Brain pericyte (primary cell): ENCODE measurements around the gene PRIMPOL.

Source experiments
- DNase-seq: peaks from one replicate; pipeline ENCODE4 v3.0.0-alpha.2; 2012; ENCODE audit warnings: low read depth, low spot score

PRIMPOL gene

DNA sequence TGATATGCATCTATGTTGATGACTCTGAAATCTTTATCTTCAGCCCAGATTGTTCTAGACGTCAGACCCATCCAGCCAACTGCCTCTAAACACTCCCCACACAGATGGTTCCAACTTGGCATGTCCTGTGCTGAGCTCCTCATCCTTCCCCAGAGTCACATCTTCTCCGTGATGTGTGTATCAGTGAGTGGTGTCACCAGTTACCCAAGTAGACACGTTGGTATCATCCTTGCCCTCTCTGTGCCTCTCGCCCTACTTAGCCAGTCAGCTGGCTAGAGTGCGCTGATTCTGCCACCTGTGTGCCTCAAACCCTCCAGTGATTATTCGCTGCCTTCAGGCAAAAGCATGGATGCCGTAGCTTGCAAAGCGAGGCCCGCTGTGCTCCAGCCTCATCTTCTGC lies 18.6 kb downstream of the PRIMPOL start:
- no peak for DNase-seq

DNA sequence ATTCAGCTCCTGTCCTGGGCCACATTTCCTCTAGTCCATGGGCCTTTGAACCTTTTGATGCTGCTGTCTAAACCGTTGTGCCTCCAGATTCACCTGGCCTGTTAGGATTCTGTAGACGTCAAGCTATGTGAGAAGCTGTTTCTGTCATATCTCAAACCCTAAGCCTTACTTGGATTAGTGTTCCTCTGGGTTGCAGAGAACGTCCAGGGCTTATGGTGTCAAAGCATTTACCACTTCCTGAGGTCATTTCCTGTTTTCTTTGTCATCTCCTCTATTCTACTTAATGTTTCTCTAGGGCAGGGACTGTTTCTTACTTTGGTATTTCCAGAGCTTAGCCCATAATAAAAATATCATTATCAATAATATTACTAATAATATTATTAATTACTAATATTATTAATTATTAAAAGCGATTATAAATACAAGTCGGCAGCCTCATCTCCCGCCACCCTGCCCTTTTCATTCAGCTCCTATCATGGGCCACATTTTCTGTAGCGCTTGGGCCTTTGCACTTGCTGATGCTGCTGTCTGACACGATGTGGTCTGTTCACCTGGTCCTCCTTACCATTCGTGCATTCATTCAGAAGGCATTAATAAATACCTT lies 19.1 kb downstream of the PRIMPOL start:
- no peak for DNase-seq

DNA sequence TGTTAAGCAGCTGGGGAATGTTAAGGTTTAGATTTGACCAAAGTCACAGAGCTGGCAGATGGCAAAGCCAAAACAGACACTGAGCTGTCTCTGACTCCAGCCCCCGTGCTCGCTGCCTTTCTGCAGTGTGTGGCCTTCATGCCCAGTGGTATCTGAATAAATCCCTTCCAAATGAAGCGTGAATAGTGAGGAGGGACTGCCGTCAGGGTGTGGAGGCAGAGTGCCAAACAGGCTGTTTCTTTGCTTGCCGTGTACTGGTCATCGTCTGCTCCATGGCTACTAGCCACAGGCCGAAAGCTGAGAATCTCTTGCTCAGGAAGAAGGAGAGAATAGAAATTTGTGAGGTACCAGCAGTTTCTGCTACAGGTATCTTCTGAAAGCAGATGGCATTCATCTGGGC lies 19.7 kb downstream of the PRIMPOL start:
- no peak for DNase-seq

DNA sequence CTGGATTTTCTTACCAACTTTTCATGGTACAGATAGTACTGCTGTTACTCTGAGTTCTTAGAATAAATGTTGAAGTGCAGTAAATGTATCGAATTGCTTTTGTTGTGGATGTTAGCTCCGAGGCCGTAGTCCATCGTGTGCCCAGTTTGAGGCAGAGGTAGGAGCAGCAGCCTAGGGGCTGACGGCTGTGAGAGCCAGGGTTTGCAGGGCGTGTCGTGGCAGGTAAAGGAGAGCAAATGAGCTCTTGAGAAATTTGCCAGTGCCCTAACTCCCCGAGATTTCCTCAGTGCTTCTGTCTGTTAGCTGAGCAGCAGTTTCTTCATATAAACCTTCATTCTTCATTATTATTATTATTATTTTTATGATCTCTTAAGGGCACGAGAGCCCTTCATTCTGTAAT lies 21.6 kb downstream of the PRIMPOL start:
- DNase-seq: no peak

DNA sequence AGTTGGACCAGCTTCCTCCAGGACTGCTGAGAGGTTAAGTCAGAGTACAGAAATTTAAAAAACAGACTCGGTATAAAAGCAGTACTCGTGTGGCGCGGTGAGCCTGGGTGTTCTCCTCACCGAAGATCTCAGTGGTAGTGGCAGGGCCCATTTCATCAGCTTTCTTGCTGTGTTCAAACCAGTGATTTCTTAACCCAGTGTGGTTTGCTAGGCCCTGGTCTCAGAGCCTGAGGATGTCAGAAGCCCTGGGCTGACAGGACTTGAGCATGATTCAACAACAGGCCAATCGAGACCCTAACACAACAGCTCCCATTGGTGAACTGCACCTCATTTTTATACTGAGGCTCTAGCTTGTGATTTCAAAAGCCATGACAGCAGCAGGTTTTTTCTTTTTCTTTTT lies 23.2 kb downstream of the PRIMPOL start:
- DNase-seq: no peak

DNA sequence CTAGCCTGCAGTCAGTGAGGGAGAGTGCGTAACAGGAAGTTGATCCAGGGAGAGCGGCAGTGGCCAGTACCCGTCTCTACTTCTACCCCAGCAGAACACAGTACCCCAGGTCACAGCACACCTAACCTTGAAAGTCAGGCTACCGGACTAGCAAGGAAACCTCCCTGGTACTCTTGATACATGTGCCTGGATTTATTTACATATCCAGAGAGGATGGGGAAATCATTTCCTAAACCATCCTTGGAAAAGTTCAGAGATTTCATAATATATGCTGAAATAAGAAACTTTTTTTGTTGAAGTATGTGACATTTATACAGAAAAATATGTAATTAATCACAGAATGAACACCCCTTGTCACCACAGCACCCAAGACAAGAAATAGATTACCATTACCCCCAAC lies 24.5 kb downstream of the PRIMPOL start:
- no peak for DNase-seq

DNA sequence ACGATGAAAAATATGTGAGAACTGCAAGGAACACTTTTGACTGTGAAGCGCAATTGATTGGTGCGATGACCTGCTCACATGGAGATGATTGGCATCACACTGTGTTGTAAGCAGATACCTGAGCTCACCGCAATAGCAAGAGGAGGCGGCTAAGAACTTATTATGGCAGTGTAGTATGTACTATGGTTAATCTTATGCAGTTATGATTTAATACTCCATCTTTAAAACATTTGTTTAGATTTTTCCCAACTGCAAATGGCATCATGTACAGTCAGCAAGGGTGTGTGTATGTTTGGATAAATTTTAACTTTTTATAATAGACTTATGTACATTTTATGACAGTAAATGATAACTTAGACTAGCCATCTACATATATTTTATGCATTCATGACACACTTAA lies 25.5 kb downstream of the PRIMPOL start:
- DNase-seq: no peak

DNA sequence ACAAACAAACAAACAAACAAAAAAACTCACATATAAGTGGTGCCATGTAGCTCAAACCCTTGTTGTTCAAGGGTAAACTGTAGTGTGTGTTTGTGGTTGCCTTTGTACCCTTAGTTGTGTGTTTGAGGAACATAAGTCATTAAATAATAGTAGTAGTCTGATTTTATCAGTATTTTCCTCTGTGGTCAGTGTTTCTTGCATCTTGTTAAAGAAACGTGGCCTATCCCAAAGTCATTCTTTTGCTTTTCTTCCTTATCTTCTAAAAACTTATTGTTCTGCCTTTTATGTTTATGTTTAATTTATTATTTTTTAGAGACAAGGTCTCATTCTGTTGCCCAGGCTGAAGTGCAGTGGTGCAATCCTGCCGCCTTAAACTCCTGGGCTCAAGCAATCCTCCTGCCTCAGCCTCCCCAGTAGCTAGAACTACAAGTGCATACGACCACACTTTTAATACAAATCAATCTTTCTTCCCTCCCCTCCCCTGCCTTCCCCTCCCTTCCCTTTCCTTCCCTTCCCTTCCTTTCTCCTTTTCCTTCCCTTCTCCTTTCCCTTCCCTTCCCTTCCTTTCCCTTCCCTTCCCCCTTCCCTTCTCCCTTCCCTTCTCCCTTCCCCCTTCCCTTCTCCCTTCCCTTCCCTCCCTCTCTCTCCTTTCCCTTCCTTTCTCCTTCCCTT lies 26.4 kb downstream of the PRIMPOL start:
- no peak for DNase-seq

DNA sequence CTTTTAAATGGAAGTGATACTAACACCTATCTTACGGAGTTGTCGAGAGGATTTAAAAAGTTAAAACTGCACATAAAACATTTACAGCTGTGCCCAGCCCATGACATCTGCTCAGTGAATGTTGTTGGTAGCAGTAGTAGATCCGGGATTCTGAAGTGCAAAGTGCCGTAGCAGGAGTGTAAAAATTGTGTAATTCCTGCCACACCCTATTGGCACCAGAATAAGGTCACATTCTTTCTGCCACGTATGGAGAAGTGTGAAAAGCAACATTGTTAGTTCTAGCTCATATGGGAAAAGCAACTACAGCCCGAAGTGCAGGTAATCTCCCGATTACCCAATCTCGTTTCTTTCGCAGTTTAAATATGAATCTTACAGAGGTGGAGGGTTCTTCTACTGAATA lies 31.2 kb downstream of the PRIMPOL start:
- no peak for DNase-seq

DNA sequence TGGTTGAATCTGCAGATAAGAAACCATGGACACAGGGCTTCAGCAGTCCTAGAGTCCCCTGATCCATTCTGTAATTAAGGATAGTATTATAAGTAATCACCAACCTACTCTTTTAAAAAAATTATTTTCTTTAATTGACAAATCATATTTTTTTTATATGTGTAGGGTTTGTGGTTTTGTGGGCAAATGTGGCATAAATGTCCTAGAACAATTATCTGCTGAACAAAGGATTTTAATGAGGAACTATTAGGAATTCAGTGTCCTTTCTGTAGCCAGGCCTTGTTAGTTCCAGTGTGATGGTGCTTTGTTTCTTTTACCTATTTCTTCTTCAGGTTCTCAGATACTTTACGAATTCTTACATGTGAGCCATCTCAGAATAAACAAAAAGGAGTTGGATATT lies 32.4 kb downstream of the PRIMPOL start:
- DNase-seq: no peak

DNA sequence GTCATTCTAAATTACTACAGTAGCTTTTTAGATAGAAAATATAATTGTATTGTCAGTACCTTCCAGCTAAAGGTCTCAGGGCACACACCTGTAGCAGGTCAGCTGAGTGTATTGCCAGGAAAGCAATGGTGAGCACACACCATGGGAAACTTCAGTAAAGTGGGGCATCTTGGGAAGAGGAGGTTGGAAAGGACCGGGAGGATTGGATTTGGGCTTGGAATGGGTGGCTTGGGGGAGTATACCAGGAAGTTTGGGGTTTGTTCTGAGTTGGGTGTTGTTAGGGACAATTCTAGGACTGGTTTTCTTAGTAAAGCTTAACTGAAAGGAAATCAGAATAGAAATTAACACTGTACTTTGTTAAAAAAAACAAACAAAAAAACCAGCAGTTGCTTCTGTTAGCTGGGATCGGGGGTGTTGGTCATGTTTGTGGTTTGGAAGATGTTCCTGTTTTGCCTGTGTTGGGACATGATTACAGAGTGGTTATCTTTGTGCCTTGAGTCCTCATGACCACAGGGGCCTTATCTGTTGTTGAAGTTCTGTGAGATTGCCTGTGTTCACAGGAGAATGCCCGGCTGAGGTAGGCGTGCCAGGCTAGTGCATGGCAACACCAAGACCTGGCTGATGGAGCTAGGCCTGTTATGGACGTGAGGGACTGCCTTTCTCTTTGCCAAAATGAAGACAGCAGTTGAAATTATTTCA lies 35.1 kb downstream of the PRIMPOL start:
- no peak for DNase-seq

DNA sequence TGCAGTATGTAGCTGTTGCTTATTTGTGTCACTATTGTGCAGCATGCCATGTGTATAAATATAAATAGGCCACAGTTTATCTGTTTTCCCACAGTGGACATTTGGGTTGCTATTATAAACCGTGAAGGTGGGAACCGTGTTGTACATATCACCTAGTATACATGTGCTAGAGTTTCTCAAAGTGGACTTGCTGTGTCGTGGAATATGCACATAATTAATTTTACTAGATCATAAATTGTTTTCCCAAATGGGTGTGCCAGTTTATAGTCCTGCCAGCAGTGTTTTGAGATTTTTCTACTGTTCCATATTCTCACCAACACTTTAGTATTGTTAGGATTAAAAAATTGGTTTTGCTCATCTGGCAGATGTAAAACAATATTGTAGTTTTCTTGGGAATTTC lies 38.5 kb downstream of the PRIMPOL start:
- no peak for DNase-seq

DNA sequence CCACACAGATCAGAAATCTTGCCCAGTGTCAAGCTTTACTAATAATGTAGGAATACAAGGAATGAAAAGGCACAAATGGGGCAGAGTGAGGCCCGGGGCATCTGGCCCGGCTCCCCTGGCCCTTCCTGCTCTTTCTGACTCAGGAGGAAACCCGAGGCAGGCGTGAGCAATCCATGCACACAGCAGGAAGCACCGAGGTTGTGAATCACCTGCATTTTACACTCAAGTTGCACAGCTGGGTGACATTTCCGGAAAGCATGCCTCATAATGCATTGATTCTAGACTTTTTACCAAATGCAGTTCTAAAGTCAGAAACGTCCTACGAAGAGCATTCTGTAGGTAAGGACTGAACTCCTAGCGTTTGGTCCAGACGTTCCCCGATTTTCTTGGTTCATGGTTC lies 38.9 kb downstream of the PRIMPOL start:
- DNase-seq: peak; percentile 24

DNA sequence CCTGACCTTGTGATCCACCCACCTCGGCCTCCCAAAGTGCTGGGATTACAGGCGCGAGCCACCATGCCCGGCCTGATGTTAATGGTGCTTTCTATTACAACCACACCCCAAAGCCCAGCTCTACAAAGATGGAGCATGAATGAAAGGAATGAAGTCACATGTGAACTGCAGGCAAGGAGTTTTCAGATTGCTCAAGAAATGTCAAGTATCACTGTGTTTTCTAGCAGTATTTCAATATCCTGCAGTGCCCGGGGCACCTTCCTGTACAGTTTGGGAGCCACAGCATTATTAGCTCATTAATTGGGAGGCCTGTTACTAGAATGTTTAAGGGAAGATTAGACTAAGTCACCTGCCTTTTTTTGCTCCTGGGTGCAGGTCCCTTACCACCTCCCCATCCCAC lies 40.1 kb downstream of the PRIMPOL start:
- DNase-seq: no peak

DNA sequence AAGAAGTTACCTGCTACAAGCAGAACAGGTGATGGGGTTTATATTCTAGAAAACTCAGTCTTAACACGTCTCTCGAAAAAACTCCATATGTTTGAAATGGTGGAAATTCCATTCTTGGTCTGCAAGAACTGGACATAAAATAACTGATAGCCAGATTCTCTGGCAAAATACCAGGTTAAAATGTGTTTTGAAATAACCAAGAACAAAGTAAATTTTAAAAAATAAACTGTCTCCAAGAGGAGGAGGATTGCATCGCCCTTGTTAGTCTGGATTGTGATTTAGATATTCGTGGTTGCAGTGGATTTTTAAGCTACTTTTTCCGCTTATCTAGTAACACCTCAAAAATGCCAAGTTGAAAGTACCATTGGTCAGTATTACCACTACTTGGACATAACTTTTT lies 43.5 kb downstream of the PRIMPOL start:
- DNase-seq: no peak

DNA sequence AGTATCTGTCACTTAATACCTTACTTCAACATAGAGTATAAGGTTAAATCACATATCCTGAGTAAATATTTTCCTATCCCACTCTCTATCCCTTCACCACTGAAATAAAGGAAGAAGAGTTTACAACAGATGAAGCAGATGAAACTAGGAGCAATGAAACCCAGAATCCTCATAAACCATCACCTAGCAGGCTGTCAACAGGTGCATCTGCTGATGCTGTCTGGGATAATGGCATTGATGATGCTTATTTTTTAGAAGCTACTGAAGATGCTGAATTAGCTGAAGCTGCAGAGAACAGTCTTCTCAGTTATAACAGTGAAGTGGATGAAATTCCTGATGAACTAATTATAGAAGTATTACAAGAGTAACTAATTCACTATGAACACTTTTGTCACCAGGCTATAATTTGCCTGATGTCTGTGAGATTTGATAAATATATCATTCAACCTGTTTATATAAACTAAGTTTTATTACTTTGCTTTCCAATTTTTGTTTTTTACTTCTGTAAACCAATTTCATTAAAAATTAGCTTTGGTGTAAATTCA lies 44.9 kb downstream of the PRIMPOL start:
- DNase-seq: no peak

DNA sequence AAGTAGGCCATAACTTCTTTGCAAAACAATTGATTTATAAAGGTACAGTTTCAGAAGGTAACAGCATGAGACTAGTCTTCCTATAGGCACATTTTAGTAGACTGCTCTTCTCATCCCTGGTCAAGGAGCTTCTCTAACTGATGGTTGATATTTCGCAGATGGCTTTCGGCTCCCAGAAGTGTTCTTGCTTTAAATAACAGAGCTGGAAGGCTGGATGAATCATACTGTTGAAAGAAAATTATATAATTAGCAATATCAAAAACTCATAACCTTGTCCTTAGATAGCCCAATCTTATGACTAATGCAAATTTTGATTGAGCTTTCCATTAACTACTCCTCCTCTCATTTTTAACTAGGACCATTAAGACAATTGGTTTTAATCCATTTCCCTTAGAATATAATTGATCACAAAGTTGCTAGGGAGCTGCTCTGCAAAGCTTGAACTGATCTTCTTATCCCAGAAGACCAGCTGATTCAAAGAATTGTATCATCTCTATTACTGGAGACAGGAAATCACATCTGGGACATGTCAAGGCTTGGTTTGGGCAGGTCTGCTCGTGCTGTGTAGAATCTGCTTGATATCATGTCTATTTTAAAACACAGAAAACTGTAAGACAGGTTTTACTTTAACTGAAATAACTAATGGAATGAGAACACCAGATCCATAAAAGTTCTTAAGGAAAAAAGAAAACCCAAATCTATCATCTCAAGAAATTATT lies 45.8 kb downstream of the PRIMPOL start:
- no peak for DNase-seq

DNA sequence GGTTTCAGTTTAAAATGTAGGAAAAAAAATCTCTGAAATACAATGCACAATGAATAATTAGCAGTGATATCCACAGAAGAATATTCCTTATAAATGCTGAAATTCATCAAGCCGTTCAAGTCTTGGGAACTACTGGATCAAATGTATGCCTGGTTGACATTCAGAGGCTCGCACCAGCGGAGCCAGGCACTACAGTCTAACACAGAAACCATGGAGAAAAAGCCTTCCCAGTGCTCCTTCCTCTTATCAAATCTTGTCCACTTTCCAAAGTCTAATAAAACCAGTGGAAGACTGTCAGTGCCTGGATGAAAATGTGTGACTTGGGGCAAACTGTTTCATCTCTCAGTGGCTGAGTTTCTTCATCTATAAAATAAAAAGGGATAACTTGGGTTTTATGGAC lies 48.4 kb downstream of the PRIMPOL start:
- no peak for DNase-seq

DNA sequence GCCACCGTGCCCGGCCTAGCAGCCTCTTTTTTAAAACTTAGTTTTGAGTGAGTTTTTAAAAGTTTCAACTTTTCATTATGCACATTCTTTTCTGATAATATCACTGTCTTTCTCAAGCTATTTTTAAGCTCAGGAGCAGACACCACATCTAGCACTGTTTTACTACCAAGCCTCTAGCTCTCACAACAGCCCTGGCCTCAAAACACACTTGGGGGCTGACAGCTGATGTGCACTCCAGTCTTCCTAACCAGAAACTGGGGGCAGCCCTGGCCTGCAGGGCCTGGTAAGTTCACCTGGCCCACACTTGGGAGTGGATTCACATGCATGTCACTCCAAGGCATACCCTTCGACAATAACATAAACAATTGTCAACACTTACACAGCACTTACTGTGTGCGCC lies 50.4 kb downstream of the PRIMPOL start:
- no peak for DNase-seq

DNA sequence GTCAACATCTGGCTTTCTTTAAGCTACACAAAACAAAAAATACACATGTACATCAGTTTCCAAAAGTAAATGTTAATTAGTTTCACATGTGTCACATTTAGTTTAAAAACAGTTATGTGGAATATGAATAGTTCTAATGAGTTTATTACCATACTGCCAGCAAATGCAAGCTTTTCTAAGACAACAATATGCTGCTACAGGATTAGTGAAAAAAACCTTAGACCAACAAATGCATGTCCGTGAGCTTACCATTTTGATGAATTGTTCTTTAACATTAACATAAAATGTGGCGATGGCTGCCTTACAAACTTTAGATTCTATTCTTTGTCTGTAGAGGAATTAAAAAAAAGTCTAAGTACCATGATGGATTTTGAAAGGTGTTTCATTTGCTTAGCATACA lies 52.6 kb downstream of the PRIMPOL start:
- no peak for DNase-seq

DNA sequence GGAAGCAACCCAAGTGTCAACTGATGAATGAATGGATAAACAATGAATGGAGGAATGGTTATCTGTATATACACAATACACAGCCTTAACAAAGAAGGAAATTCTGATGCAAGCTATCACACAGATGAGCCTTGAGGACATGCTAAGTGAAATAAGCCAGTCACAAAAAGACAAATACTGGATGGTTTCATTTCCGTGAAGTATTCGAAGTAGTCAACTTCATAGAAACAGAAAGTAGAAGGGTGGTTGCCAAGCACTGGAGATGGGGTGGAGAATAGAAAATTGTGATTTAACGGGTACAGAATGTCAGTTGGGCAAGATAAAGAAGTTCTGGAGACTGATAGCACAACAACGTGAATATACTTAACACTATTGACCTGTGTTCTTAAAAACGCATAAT lies 56.2 kb downstream of the PRIMPOL start:
- DNase-seq: no peak

DNA sequence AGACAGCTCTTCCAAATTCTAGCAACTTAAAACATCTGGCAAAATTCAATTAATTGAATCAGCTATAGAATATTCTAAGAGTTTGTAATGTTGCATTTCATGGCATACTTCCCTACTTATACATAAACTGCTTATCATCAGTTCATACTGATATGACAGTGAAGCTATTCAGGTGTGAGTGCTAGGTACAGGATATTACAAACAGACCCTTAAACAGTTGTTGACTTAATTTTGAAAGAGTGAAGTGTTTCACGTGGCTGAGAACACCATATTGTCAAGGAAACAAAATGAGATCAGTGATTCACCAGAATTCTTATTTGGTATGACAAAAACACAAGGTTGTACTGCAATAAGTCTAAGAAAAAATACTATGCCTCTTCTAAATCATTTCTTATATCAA lies 56.9 kb downstream of the PRIMPOL start:
- no peak for DNase-seq
